Bronchial epithelial cell (primary cell): ENCODE results near the gene CD96. TPM values are rescaled to one million over a fixed set of nuclear protein-coding genes. Genes with fewer than 3 reads are reported as not detected.
"Not testable (repeated sequence)": the region's sequence is repeated elsewhere in the genome, so short reads cannot be mapped to it uniquely, and the experiment has no call there.

ENCODE experiments used
- DNase-seq: peaks from one replicate; pipeline ENCODE4 v3.0.0-alpha.2; 2010; ENCODE audit warnings: low read depth
- FAIRE-seq: peaks from 2 replicates; lab custom pipeline; 2011; peaks lifted over from hg19 to GRCh38; lab: Jason Lieb, UNC
- H3K27me3 ChIP-seq: 2 replicates; pipeline ENCODE4 v1.5.1; 2011; ENCODE audit warnings: low read length; ENCODE audit not compliant: control insufficient read depth, insufficient read depth
- H3K36me3 ChIP-seq: 2 replicates; pipeline ENCODE4 v1.5.1; 2011; ENCODE audit warnings: low read length; ENCODE audit not compliant: control insufficient read depth, insufficient read depth
- H3K4me3 ChIP-seq: 2 replicates; pipeline ENCODE4 v1.5.1; 2011; ENCODE audit warnings: mild to moderate bottlenecking, low read depth, low read length, control low read depth
- total RNA-seq: library from RNA; depleted of rRNA; stranded (reverse); fragments of >200 nt; gene quantifications from 2 replicates; pipeline ENCODE4 v1.2.1, GENCODE V29; 2014
- TF ChIP-seq, protein P1 (sequence below): IDR thresholded peaks from 2 replicates; pipeline ENCODE4 v1.5.1; 2011; ENCODE audit warnings: mild to moderate bottlenecking, moderate library complexity, low read length, control low read depth, inconsistent platforms; ENCODE audit not compliant: insufficient read depth, severe bottlenecking

CD96 gene
- total RNA-seq, 1 donor from 2014 or later: not detected

DNA sequence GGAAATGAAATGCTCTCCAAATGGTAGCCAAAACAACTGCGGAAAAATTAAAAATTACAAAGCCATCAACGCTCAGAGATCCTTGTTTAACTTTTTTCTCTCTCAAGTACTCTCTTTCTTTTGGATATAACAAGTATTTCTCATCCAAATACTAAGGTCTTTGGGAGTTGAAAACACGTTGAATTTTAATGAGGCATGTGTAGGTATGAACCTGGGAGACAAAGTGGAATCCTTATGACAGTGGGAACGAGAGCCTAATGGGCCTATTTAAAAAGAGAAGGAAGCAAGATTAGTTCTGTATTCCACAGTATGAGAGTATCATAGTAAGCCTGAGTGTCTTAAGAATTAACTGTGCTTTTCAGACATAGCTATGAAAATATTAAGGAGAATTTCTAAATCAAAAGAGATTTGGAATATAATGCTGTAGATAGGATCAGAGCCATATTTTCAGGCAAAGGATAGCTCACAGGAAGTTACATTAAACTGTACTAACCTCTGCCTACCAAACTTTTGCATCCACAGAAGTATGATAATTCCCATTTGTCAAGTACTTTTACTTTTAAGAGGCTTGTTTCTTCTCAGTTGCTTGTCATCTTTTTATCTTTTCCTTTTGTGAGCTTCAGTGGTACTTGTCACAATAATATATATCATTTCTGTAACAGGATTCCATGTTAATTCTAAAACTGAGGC lies 759 bp downstream of the CD96 start:
- H3K27me3 ChIP-seq: no peaks in the 10 kb centered on the region
- TF ChIP-seq, protein P1, sequence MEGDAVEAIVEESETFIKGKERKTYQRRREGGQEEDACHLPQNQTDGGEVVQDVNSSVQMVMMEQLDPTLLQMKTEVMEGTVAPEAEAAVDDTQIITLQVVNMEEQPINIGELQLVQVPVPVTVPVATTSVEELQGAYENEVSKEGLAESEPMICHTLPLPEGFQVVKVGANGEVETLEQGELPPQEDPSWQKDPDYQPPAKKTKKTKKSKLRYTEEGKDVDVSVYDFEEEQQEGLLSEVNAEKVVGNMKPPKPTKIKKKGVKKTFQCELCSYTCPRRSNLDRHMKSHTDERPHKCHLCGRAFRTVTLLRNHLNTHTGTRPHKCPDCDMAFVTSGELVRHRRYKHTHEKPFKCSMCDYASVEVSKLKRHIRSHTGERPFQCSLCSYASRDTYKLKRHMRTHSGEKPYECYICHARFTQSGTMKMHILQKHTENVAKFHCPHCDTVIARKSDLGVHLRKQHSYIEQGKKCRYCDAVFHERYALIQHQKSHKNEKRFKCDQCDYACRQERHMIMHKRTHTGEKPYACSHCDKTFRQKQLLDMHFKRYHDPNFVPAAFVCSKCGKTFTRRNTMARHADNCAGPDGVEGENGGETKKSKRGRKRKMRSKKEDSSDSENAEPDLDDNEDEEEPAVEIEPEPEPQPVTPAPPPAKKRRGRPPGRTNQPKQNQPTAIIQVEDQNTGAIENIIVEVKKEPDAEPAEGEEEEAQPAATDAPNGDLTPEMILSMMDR: no peak
- H3K4me3 ChIP-seq: no peak overlapping the region
- FAIRE-seq (no peak), DNase-seq (no peak)
- H3K36me3 ChIP-seq: no peaks in the 10 kb centered on the region

DNA sequence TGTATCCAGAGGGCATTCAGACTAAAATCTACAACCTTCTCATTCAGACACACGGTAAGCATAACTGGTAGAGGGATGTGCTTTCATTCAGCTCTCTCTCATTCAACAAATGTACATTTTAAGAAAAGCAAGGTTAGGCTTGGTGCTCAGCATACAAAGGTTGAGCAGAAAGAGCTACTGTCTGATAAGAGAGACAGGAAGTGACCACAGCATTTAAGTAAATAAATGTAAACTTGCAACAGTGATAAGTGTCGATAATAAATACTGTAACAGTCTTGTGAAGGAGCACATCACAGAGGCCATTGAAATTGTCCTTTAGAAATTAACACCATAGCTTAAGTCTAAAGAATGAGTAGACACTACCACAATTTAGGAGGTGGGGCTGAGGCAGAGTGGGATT lies 3.4 kb downstream of the CD96 start:
- FAIRE-seq: peak; percentile 66
- TF ChIP-seq, protein P1: no peak
- H3K27me3 ChIP-seq: no peaks in the 10 kb centered on the region
- no peak overlapping the region for H3K4me3 ChIP-seq
- no peak for DNase-seq
- no peaks in the 10 kb centered on the region for H3K36me3 ChIP-seq

DNA sequence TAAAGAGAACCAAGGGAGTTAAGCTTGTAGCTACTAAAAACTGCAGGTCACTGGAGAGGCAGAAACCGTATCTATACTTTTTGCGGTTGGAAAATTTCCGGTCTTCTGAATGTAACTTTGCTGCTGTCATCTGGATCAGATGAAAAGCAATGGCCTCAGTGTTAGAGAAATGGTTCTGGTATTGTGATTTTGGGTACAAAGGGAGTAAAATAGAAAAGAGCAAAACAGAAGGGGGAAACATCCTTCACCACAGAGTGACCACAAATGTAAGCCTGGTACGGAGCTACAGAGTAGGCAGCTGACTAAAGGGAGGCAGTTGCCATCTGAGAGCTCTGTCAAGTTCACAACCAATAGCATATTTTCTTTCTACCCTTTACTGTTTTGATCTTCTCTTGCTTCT lies 5.6 kb downstream of the CD96 start:
- FAIRE-seq (no peak), DNase-seq (no peak)
- Histone ChIP-seq H3K4me3 (no peak overlapping the region), H3K36me3 (no peaks in the 10 kb centered on the region), H3K27me3 (no peaks in the 10 kb centered on the region)
- TF ChIP-seq, protein P1: no peak

DNA sequence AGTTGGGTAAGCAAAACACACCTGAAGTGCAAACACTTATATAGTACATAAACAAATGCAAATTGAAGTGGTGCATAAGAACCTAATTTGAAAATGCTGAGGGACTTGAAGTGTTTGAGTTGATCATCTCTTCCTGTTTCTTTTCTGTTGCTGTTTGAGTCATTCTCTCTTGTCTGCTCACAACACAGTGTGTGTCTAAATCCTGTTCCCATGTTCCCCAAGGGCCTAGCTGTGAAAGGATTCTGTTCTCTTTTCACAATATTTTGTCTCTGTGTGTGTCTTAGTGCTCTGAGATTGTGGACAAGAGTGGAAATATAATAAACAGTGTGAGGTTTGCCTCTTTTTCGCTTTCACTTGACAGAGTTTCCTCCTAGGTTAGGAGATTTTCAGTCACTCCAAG lies 6.1 kb downstream of the CD96 start:
- H3K36me3 ChIP-seq: no peaks in the 10 kb centered on the region
- DNase-seq (peak; percentile 67), FAIRE-seq (no peak)
- TF ChIP-seq, protein P1: no peak
- H3K4me3 ChIP-seq: no peak overlapping the region
- H3K27me3 ChIP-seq: no peaks in the 10 kb centered on the region

DNA sequence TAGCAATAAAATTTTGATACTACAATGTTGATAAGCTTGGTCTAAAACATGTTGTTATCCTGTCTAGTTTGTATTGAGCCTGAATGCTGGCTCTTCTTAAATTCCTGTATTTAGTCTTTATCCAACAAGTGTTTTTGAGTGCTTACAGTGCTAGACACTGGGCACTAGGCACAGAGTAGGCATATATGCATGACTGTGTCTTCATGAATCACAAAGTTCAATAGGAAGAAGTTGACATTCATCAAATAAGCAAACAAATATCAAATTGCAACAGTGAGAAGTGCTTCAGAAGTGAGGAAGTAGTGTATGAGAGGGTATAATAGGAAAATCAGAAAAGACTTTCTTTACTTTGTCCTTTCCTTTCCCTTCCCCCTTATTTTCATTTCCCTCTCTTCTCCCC lies 6.8 kb downstream of the CD96 start:
- TF ChIP-seq, protein P1: no peak
- FAIRE-seq: no peak
- no peaks in the 10 kb centered on the region for H3K27me3 ChIP-seq
- no peaks in the 10 kb centered on the region for H3K36me3 ChIP-seq
- peak; percentile 86 for DNase-seq
- H3K4me3 ChIP-seq: no peak overlapping the region

DNA sequence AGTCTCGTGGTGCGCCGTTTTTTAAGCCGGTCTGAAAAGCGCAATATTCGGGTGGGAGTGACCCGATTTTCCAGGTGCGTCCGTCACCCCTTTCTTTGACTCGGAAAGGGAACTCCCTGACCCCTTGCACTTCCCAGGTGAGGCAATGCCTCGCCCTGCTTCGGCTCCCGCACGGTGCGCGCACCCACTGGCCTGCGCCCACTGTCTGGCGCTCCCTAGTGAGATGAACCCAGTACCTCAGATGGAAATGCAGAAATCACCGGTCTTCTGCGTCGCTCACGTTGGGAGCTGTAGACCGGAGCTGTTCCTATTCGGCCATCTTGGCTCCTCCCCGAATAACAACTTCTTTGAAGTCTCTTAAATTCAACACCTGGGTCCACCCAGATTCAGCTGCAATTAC lies 19.9 kb downstream of the CD96 start:
- not testable (repeated sequence) for DNase-seq, H3K4me3 ChIP-seq, H3K27me3 ChIP-seq, H3K36me3 ChIP-seq, FAIRE-seq
